Sigmoid colon (tissue), 7 donors: ENCODE results near the gene RBBP7. TPM values are rescaled to one million over a fixed set of nuclear protein-coding genes. Genes with fewer than 3 reads are reported as not detected.

Experiments
- DNase-seq: peaks from one replicate; pipeline ENCODE4 v3.0.0-alpha.2; 2019
- H3K27ac ChIP-seq, 4 donors: fragments of 200-600 bp; sonication (generic); one replicate each; pipeline ENCODE4 v1.5.1; 2016 to 2019; ENCODE audit warnings: mild to moderate bottlenecking in 1 of 4
- H3K27me3 ChIP-seq, 3 donors: fragments of 200-600 bp; sonication (generic); one replicate each; pipeline ENCODE4 v1.5.1; 2019; ENCODE audit warnings: mild to moderate bottlenecking in 1 of 3
- H3K36me3 ChIP-seq, 4 donors: fragments of 200-600 bp; sonication (generic); one replicate each; pipeline ENCODE4 v1.5.1; 2016 to 2019
- H3K4me1 ChIP-seq, 4 donors: fragments of 200-600 bp; sonication (generic); one replicate each; pipeline ENCODE4 v1.5.1; 2017 to 2019
- H3K4me3 ChIP-seq, 4 donors: fragments of 200-600 bp; sonication (generic); one replicate each; pipeline ENCODE4 v1.5.1; 2017 to 2019; ENCODE audit warnings: mild to moderate bottlenecking in 2 of 4, moderate library complexity in 1 of 4
- H3K9me3 ChIP-seq, 4 donors: fragments of 200-600 bp in 3 of 4; sonication (generic) in 3 of 4; one replicate each; pipeline versions ENCODE4 v1.5.1 to v1.6.1; 2013 to 2019
- EP300 ChIP-seq, 4 donors: sonication (generic); formaldehyde crosslinking; IDR thresholded peaks; one replicate each; pipeline ENCODE4 v1.6.1; 2017; ENCODE audit warnings: antibody characterized with exemption in 4 of 4
- POLR2A ChIP-seq, 2 donors: fragments of 450-650 bp; IDR thresholded peaks; one replicate each; pipeline ENCODE4 v1.6.1; 2016; ENCODE audit warnings: antibody characterized with exemption in 2 of 2, mild to moderate bottlenecking in 2 of 2, moderate library complexity in 2 of 2
- POLR2AphosphoS5 ChIP-seq, 4 donors: sonication (generic); formaldehyde crosslinking; IDR thresholded peaks; one replicate each; pipeline ENCODE4 v1.6.1; 2017; ENCODE audit warnings: antibody characterized with exemption in 4 of 4
- WGBS, 2 donors: extraction: QIAGEN DNeasy Blood & Tissue Kit; methylation state at CpG; one replicate each; pipeline ENCODE4 v1.1.7; 2013; 5-methylcytosine and 5-hydroxymethylcytosine counted together
- intact Hi-C: fragments of 100-400 bp; cut with DNase I; formaldehyde crosslinking; loops from one replicate; pipeline ENCODE4 v1.15.1; 2023
- polyA plus RNA-seq, 3 donors: library from polyadenylated mRNA; stranded (reverse); fragments of 200-250 nt; gene quantifications; one replicate each; pipeline ENCODE4 v1.2.3, GENCODE V29; 2013
- total RNA-seq, 4 donors: library from RNA; depleted of rRNA; stranded (reverse); fragments of >200 nt; gene quantifications; one replicate each; pipeline ENCODE4 v1.1.0, GENCODE V29; 2016
- TF ChIP-seq, protein P1 (sequence below), 4 experiments: fragments of 450-650 bp in 3 of 4; fragments of 200-600 bp in 1 of 4; IDR thresholded peaks; one replicate each; pipeline ENCODE4 v1.5.1; 2016 to 2019; ENCODE audit warnings: antibody characterized with exemption in 4 of 4, mild to moderate bottlenecking in 3 of 4, moderate library complexity in 2 of 4
- donor health status: healthy with polysubstance abuse.
- donor health status: Bipolar disorder and iron deficiency.
- donor health status: healthy.

RBBP7 gene
- total and polyA plus RNA-seq, 7 donors = 59.4 to 130 (median 109) TPM

DNA sequence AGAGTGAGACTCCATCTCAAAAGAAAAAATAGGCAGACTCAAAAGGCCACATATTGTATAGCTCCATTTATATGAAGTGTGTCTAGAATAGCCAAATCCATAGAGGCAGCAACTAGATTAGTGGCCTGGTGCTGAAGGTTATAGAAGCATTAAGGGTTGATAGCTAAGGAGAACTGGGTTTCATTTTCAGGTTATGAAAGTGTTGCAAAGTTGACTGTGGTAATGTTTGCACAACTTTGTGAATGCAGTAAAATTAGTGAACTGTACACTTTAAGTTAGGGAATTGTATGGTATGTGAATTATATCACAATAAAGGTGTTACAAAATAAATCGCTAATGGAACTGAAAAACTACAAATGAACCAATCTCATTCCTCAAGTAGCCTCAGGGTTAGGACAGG lies 55.6 kb downstream of the RBBP7 start:
- peaks cover 0 to 7% (median 1%) of the 10 kb centered on the region in 4 donors for H3K36me3 ChIP-seq
- H3K27me3 ChIP-seq = no peaks in the 10 kb centered on the region
- intact Hi-C loops = no loop called here
- no peak overlapping the region for H3K27ac ChIP-seq
- DNase-seq = no peak
- H3K9me3 ChIP-seq = no peaks in the 10 kb centered on the region
- no peaks in the 10 kb centered on the region for H3K4me1 ChIP-seq
- 71 to 91% methylated on average over 1 of the region's 1 CpG for WGBS, 2 donors
- TF ChIP-seq POLR2A (IDR thresholded peaks at IDR 0.05) = no peak
- no peak overlapping the region for H3K4me3 ChIP-seq

GRCh38 chrX:16807976-16808542 lies 62.1 kb downstream of the RBBP7 start:
- intact Hi-C loops = no loop called here
- WGBS, 2 donors = 23 to 43% methylated on average over 4 of the region's 4 CpGs

DNA sequence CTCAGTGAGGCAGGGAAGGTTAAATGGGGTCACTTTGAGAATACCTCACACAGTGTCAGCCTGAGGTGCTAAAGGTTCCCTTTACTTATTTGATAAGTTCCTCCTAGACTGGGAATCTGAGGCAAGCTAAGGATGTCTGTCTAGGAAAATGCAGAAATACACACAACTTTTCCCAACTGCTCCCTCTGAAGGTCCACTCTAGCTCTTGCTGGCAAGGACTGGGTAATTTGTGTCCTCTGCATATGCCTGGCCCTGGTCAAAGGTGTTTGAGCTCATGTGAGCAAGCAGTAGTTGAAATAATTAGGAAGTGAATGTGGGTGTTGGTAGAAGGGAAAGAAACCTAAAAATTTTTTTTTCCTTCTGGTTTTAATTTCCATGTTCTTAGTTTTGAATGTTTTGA lies 62.6 kb downstream of the RBBP7 start:
- Histone ChIP-seq H3K9me3 (no peaks in the 10 kb centered on the region), H3K27ac (peak overlapping the region; percentile 31 to 63 (median 51)), H3K36me3 (no peaks in the 10 kb centered on the region), H3K4me3 (peak overlapping the region in 2 of 4 donors; percentile 29 to 36), H3K4me1 (peaks cover 0 to 7% (median 3%) of the 10 kb centered on the region in 4 donors), H3K27me3 (no peaks in the 10 kb centered on the region)
- intact Hi-C loops = no loop called here
- DNase-seq = no peak
- no peak for TF ChIP-seq POLR2A (IDR thresholded peaks at IDR 0.05)
- TF ChIP-seq, protein P1, sequence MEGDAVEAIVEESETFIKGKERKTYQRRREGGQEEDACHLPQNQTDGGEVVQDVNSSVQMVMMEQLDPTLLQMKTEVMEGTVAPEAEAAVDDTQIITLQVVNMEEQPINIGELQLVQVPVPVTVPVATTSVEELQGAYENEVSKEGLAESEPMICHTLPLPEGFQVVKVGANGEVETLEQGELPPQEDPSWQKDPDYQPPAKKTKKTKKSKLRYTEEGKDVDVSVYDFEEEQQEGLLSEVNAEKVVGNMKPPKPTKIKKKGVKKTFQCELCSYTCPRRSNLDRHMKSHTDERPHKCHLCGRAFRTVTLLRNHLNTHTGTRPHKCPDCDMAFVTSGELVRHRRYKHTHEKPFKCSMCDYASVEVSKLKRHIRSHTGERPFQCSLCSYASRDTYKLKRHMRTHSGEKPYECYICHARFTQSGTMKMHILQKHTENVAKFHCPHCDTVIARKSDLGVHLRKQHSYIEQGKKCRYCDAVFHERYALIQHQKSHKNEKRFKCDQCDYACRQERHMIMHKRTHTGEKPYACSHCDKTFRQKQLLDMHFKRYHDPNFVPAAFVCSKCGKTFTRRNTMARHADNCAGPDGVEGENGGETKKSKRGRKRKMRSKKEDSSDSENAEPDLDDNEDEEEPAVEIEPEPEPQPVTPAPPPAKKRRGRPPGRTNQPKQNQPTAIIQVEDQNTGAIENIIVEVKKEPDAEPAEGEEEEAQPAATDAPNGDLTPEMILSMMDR (IDR thresholded peaks at IDR 0.05) = no peak
- no peak for TF ChIP-seq EP300 (IDR thresholded peaks at IDR 0.05)
- TF ChIP-seq POLR2AphosphoS5 (IDR thresholded peaks at IDR 0.05) = no peak

More at GRCh38 chrX:16807976-16808542, 62.1 kb downstream of the RBBP7 start:
- Histone ChIP-seq H3K9me3 (no peaks in the 10 kb centered on the region), H3K4me1 (peaks cover 0 to 7% (median 3%) of the 10 kb centered on the region in 4 donors), H3K36me3 (no peaks in the 10 kb centered on the region), H3K27ac (peak overlapping the region; percentile 31 to 63 (median 51)), H3K27me3 (no peaks in the 10 kb centered on the region), H3K4me3 (peak overlapping the region; percentile 11 to 36 (median 30))
- DNase-seq = no peak
- TF ChIP-seq POLR2AphosphoS5 (IDR thresholded peaks at IDR 0.05) = peak in 1 of 4 donors; percentile 40
- no peak for TF ChIP-seq POLR2A (IDR thresholded peaks at IDR 0.05)
- TF ChIP-seq, protein P1 (IDR thresholded peaks at IDR 0.05) = no peak

- Histone ChIP-seq H3K9me3 (no peaks in the 10 kb centered on the region), H3K27ac (no peak overlapping the region), H3K27me3 (no peaks in the 10 kb centered on the region), H3K36me3 (no peaks in the 10 kb centered on the region), H3K4me3 (no peak overlapping the region), H3K4me1 (peaks cover 0 to 7% (median 3%) of the 10 kb centered on the region in 4 donors)
- 87 to 92% methylated on average over 7 to 8 of the region's 8 CpGs for WGBS, 2 donors
- DNase-seq = no peak
- TF ChIP-seq, protein P1 (IDR thresholded peaks at IDR 0.05) = no peak
- TF ChIP-seq POLR2A (IDR thresholded peaks at IDR 0.05) = no peak
- TF ChIP-seq EP300 (IDR thresholded peaks at IDR 0.05) = no peak
- no peak for TF ChIP-seq POLR2AphosphoS5 (IDR thresholded peaks at IDR 0.05)
- intact Hi-C loops = no loop called here
Measured at GRCh38 chrX:16804923-16805464, 65.2 kb downstream of the RBBP7 start.

DNA sequence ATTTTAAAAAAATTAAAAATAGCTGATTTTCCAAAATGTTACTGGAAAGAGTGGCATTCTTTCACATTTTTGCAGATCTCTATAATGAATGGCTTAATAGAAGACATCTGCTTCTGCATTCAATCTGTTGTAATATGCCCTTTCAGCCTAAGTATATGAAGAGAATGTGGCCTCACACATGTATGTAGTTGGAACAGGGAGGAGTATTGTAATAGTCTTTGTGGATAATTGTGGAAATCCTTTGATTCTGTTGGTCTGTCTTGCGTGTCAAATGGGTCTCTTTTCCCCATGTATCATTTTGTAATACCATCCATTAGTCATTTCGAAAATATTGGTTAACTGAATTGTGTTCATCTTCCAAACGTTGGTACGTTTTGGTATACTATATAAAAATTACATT lies 72.3 kb downstream of the RBBP7 start:
- Histone ChIP-seq H3K36me3 (peaks cover 0 to 10% (median 3%) of the 10 kb centered on the region in 4 donors), H3K27ac (no peak overlapping the region), H3K4me3 (no peak overlapping the region), H3K27me3 (no peaks in the 10 kb centered on the region), H3K9me3 (no peaks in the 10 kb centered on the region), H3K4me1 (no peaks in the 10 kb centered on the region)
- TF ChIP-seq, protein P1 (IDR thresholded peaks at IDR 0.05) = no peak
- TF ChIP-seq EP300 (IDR thresholded peaks at IDR 0.05) (no peak), POLR2A (IDR thresholded peaks at IDR 0.05) (no peak), POLR2AphosphoS5 (IDR thresholded peaks at IDR 0.05) (no peak)
- DNase-seq = no peak
- intact Hi-C loops = no loop called here
- WGBS, 2 donors = 79 to 90% methylated on average over 4 of the region's 4 CpGs
